ENCODE results near the gene STUM.

Gene STUM

GRCh38 chr1:226648421-226648820 is 99.9 kb downstream of the STUM start:
- TF ChIP-seq SP1 (IDR thresholded peaks at IDR 0.05): no peak
- TF ChIP-seq HDGF (IDR thresholded peaks at IDR 0.05; ENCODE audit: borderline replicate concordance): no peak
- no peak for TF ChIP-seq FOXK2 (IDR thresholded peaks at IDR 0.05)
- TF ChIP-seq TARDBP (IDR thresholded peaks at IDR 0.05): no peak
- TF ChIP-seq FOXA1 (IDR thresholded peaks at IDR 0.05): no peak
- TF ChIP-seq L3MBTL2 (conservative IDR thresholded peaks at IDR 0.05): no peak
- TF ChIP-seq PKNOX1 (IDR thresholded peaks at IDR 0.05): no peak
- TF ChIP-seq CTBP1 (IDR thresholded peaks at IDR 0.05; ENCODE audit: borderline replicate concordance): no peak
- TF ChIP-seq ELF4 (IDR thresholded peaks at IDR 0.05): no peak
- TF ChIP-seq FOXM1 (IDR thresholded peaks at IDR 0.05; ENCODE audit: borderline replicate concordance): no peak
- TF ChIP-seq NFRKB (IDR thresholded peaks at IDR 0.05): no peak
- TF ChIP-seq ARNT (IDR thresholded peaks at IDR 0.05): no peak
- no peak for TF ChIP-seq ZNF384 (IDR thresholded peaks at IDR 0.05)
- no peak for TF ChIP-seq LEF1 (IDR thresholded peaks at IDR 0.05; ENCODE audit: borderline replicate concordance)
- TF ChIP-seq SUZ12 (IDR thresholded peaks at IDR 0.05): no peak
- TF ChIP-seq BHLHE40 (IDR thresholded peaks at IDR 0.05; ENCODE audit: borderline replicate concordance): no peak
- DNase-seq (ENCODE audit: extremely low spot score): no peak
- ChIA-PET CTCF (interaction anchor here (1.1 kb wide), 1 partner anchor 22 kb away, joined by 6 read pairs; no protein-coding TSS in a partner anchor), POLR2A (interaction anchor here (0.9 to 1.2 kb wide), 2 partner anchors 20 to 60 kb away, joined by 3 to 4 read pairs; no protein-coding TSS in a partner anchor)

GRCh38 chr1:226649244-226649643 is 100.7 kb downstream of the STUM start:
- ChIA-PET POLR2A (no interaction called here), CTCF (no interaction called here)
- TF ChIP-seq ELF4 (IDR thresholded peaks at IDR 0.05): no peak
- TF ChIP-seq FOXA1 (IDR thresholded peaks at IDR 0.05): no peak
- TF ChIP-seq NFRKB (IDR thresholded peaks at IDR 0.05): no peak
- TF ChIP-seq PKNOX1 (IDR thresholded peaks at IDR 0.05): no peak
- TF ChIP-seq CTBP1 (IDR thresholded peaks at IDR 0.05; ENCODE audit: borderline replicate concordance): no peak
- no peak for TF ChIP-seq SP1 (IDR thresholded peaks at IDR 0.05)

GRCh38 chr1:226649780-226650179 is 101.2 kb downstream of the STUM start:
- ChIA-PET POLR2A (no interaction called here), CTCF (no interaction called here)
- no peak for DNase-seq (ENCODE audit: extremely low spot score)
- no peak for TF ChIP-seq PKNOX1 (IDR thresholded peaks at IDR 0.05)
- TF ChIP-seq NFRKB (IDR thresholded peaks at IDR 0.05): no peak
- TF ChIP-seq SUZ12 (IDR thresholded peaks at IDR 0.05): no peak
- TF ChIP-seq FOXM1 (IDR thresholded peaks at IDR 0.05; ENCODE audit: borderline replicate concordance): no peak
- no peak for TF ChIP-seq L3MBTL2 (conservative IDR thresholded peaks at IDR 0.05)
- TF ChIP-seq ARNT (IDR thresholded peaks at IDR 0.05): no peak
- no peak for TF ChIP-seq HDGF (IDR thresholded peaks at IDR 0.05; ENCODE audit: borderline replicate concordance)
- no peak for TF ChIP-seq LEF1 (IDR thresholded peaks at IDR 0.05; ENCODE audit: borderline replicate concordance)
- TF ChIP-seq ZNF384 (IDR thresholded peaks at IDR 0.05): no peak

More at GRCh38 chr1:226649244-226649643, 100.7 kb downstream of the STUM start:
- no peak for DNase-seq (ENCODE audit: extremely low spot score)

- POLR2A ChIA-PET: interaction anchor here (1.7 kb wide), 1 partner anchor 18 kb away, joined by 3 read pairs; no protein-coding TSS in a partner anchor
Measured at GRCh38 chr1:226650236-226650841, 101.8 kb downstream of the STUM start.

GRCh38 chr1:226651041-226651731 is 102.6 kb downstream of the STUM start:
- TF ChIP-seq CTBP1 (IDR thresholded peaks at IDR 0.05; ENCODE audit: borderline replicate concordance): no peak
- no peak for TF ChIP-seq NFRKB (IDR thresholded peaks at IDR 0.05)
- TF ChIP-seq TARDBP (IDR thresholded peaks at IDR 0.05): no peak
- TF ChIP-seq FOXK2 (IDR thresholded peaks at IDR 0.05): no peak
- TF ChIP-seq HDGF (IDR thresholded peaks at IDR 0.05; ENCODE audit: borderline replicate concordance): no peak
- TF ChIP-seq SUZ12 (IDR thresholded peaks at IDR 0.05): no peak
- DNase-seq (ENCODE audit: extremely low spot score): no peak
- POLR2A ChIA-PET: interaction anchor here (1.7 kb wide), 1 partner anchor 17 kb away, joined by 3 read pairs; no protein-coding TSS in a partner anchor
- CTCF ChIA-PET: interaction anchor here (1.0 kb wide), 1 partner anchor 323 kb away, joined by 3 read pairs; no protein-coding TSS in a partner anchor

More at GRCh38 chr1:226650236-226650841, 101.8 kb downstream of the STUM start:
- CTCF ChIA-PET: interaction anchor here (0.6 to 1.0 kb wide), 2 partner anchors 23 to 324 kb away, joined by 3 read pairs; no protein-coding TSS in a partner anchor
- no peak for DNase-seq (ENCODE audit: extremely low spot score)
- TF ChIP-seq FOXA1 (IDR thresholded peaks at IDR 0.05) (no peak), BHLHE40 (IDR thresholded peaks at IDR 0.05; ENCODE audit: borderline replicate concordance) (no peak)

- no peak for DNase-seq (ENCODE audit: extremely low spot score)
- TF ChIP-seq FOXA1 (IDR thresholded peaks at IDR 0.05) (no peak), FOXM1 (IDR thresholded peaks at IDR 0.05; ENCODE audit: borderline replicate concordance) (no peak), TARDBP (IDR thresholded peaks at IDR 0.05) (no peak), SP1 (IDR thresholded peaks at IDR 0.05) (no peak), ARNT (IDR thresholded peaks at IDR 0.05) (no peak), SUZ12 (IDR thresholded peaks at IDR 0.05) (no peak), ZNF384 (IDR thresholded peaks at IDR 0.05) (no peak)
- ChIA-PET POLR2A (interaction anchor here (1.7 kb wide), 1 partner anchor 16 kb away, joined by 3 read pairs; no protein-coding TSS in a partner anchor), CTCF (no interaction called here)
Measured at GRCh38 chr1:226651732-226652105, 103.2 kb downstream of the STUM start.

Data from HEK293T (cell line).